Liver (tissue), 9 donors: ENCODE results near the gene RAB28. TPM values are rescaled to one million over a fixed set of nuclear protein-coding genes. Genes with fewer than 3 reads are reported as not detected.

Experiments
- DNase-seq: peaks from one replicate; pipeline ENCODE4 v3.0.0-alpha.2; 2017; ENCODE audit warnings: low spot score
- H3K27ac ChIP-seq, 2 donors: one replicate each; pipeline ENCODE4 v1.7.0; 2013; ENCODE audit warnings: inconsistent platforms in 2 of 2, low read length in 2 of 2, control low read depth in 1 of 2, low read depth in 1 of 2, mild to moderate bottlenecking in 1 of 2
- H3K27me3 ChIP-seq, 4 donors: one replicate each; pipeline versions ENCODE4 v1.6.1 to v1.7.0; 2013; ENCODE audit warnings: low read length in 3 of 4, inconsistent platforms in 1 of 4, mild to moderate bottlenecking in 1 of 4, moderate library complexity in 1 of 4; ENCODE audit not compliant: control insufficient read depth in 4 of 4, insufficient read depth in 4 of 4
- H3K36me3 ChIP-seq, 4 donors: one replicate each; pipeline versions ENCODE4 v1.6.1 to v1.7.0; 2013; ENCODE audit warnings: low read length in 3 of 4, mild to moderate bottlenecking in 3 of 4, low read depth in 1 of 4, moderate library complexity in 1 of 4; ENCODE audit not compliant: control insufficient read depth in 4 of 4, insufficient read depth in 3 of 4
- H3K4me1 ChIP-seq, 4 donors: one replicate each; pipeline versions ENCODE4 v1.6.1 to v1.7.0; 2013; ENCODE audit warnings: low read length in 3 of 4, mild to moderate bottlenecking in 3 of 4, moderate library complexity in 1 of 4; ENCODE audit not compliant: control insufficient read depth in 4 of 4, insufficient read depth in 4 of 4
- H3K4me3 ChIP-seq, 3 donors: one replicate each; pipeline versions ENCODE4 v1.6.1 to v1.7.0; 2013; ENCODE audit warnings: low read length in 3 of 3, control low read depth in 1 of 3, low read depth in 1 of 3, mild to moderate bottlenecking in 1 of 3
- H3K9ac ChIP-seq, 2 donors: one replicate each; pipeline ENCODE4 v1.7.0; 2013; ENCODE audit warnings: low read length in 2 of 2, mild to moderate bottlenecking in 2 of 2, moderate library complexity in 2 of 2, control low read depth in 1 of 2, low read depth in 1 of 2
- H3K9me3 ChIP-seq, 4 donors: one replicate each; pipeline versions ENCODE4 v1.6.1 to v1.7.0; 2013; ENCODE audit warnings: low read length in 3 of 4; ENCODE audit not compliant: control insufficient read depth in 4 of 4
- EGR1 ChIP-seq, 2 donors: IDR thresholded peaks; 2 replicates each; pipeline ENCODE4 v1.6.1; 2016 to 2018; ENCODE audit warnings: antibody characterized with exemption in 2 of 2, low read depth in 2 of 2
- FOXA1 ChIP-seq: IDR thresholded peaks from 2 replicates; pipeline ENCODE4 v1.6.1; 2016; ENCODE audit warnings: antibody characterized with exemption
- FOXA2 ChIP-seq: IDR thresholded peaks from 2 replicates; pipeline ENCODE4 v1.6.1; 2016; ENCODE audit warnings: antibody characterized with exemption
- HNF4A ChIP-seq, 2 donors: conservative IDR thresholded peaks; 2 replicates each; pipeline ENCODE4 v1.6.1; 2016; ENCODE audit warnings: antibody characterized with exemption in 2 of 2, mild to moderate bottlenecking in 2 of 2
- HNF4G ChIP-seq: IDR thresholded peaks from 2 replicates; pipeline ENCODE4 v1.6.1; 2016; ENCODE audit warnings: antibody characterized with exemption
- JUND ChIP-seq, 2 donors: IDR thresholded peaks; 2 replicates each; pipeline ENCODE4 v1.6.1; 2016; ENCODE audit warnings: antibody characterized with exemption in 2 of 2
- NR2F2 ChIP-seq: IDR thresholded peaks from 2 replicates; pipeline ENCODE4 v1.6.1; 2016; ENCODE audit warnings: antibody characterized with exemption
- RAD21 ChIP-seq, 2 donors: IDR thresholded peaks; 2 replicates each; pipeline ENCODE4 v1.6.1; 2016; ENCODE audit warnings: antibody characterized with exemption in 2 of 2, mild to moderate bottlenecking in 2 of 2
- RXRA ChIP-seq, 2 donors: IDR thresholded peaks; 2 replicates each; pipeline ENCODE4 v1.6.1; 2017 to 2018; ENCODE audit warnings: antibody characterized with exemption in 2 of 2, mild to moderate bottlenecking in 1 of 2
- SP1 ChIP-seq: IDR thresholded peaks from 2 replicates; pipeline ENCODE4 v1.6.1; 2018; ENCODE audit warnings: antibody characterized with exemption, mild to moderate bottlenecking
- TAF1 ChIP-seq: conservative IDR thresholded peaks from 2 replicates; pipeline ENCODE4 v1.6.1; 2016; ENCODE audit warnings: antibody characterized with exemption, mild to moderate bottlenecking
- YY1 ChIP-seq: IDR thresholded peaks from 2 replicates; pipeline ENCODE4 v1.6.1; 2016; ENCODE audit warnings: antibody characterized with exemption, mild to moderate bottlenecking
- WGBS: extraction: QIAGEN DNeasy Blood & Tissue Kit; methylation state at CpG from one replicate; pipeline ENCODE4 v1.1.7; 2013; 5-methylcytosine and 5-hydroxymethylcytosine counted together
- polyA plus RNA-seq, 2 donors: library from polyadenylated mRNA; stranded (reverse) in 1 of 2; unstranded in 1 of 2; fragments of 200-250 nt in 1 of 2; fragments of >200 nt in 1 of 2; fragmentation: Nextera tagmentation in 1 of 2; extraction: Ambion mirVana in 1 of 2; gene quantifications; one replicate each; pipeline versions ENCODE4 v1.2.1 to v1.2.3, GENCODE V29; 2013 to 2015
- total RNA-seq, 2 donors: library from RNA; depleted of rRNA; stranded (reverse); fragments of >200 nt; gene quantifications; one replicate each; pipeline ENCODE4 v1.2.3, GENCODE V29; 2014
- TF ChIP-seq, protein P1 (sequence below): fragments of 150-350 bp; IDR thresholded peaks from 2 replicates; pipeline ENCODE4 v1.5.1; 2017; ENCODE audit warnings: improper control_type of control experiment, low read depth, low read length; ENCODE audit not compliant: missing input control
- TF ChIP-seq, protein P2 (sequence below): IDR thresholded peaks from 2 replicates; pipeline ENCODE4 v1.6.1; 2016; ENCODE audit warnings: antibody characterized with exemption, mild to moderate bottlenecking
- TF ChIP-seq, protein P3 (sequence below): IDR thresholded peaks from 2 replicates; pipeline ENCODE4 v1.6.1; 2016; ENCODE audit warnings: antibody characterized with exemption
- TF ChIP-seq, protein P4 (sequence below): IDR thresholded peaks from 2 replicates; pipeline ENCODE4 v1.6.1; 2016; ENCODE audit warnings: antibody characterized with exemption
- TF ChIP-seq, protein P5 (sequence below): IDR thresholded peaks from 2 replicates; pipeline ENCODE4 v1.6.1; 2016; ENCODE audit warnings: antibody characterized with exemption
- donor health status: healthy.
- donor health status: healthy.
- donor health status: healthy.
- donor health status: healthy.
- donor health status: healthy.

Gene RAB28
- total and polyA plus RNA-seq, 4 donors, result 3.9 to 7.7 (median 6.8) TPM

DNA sequence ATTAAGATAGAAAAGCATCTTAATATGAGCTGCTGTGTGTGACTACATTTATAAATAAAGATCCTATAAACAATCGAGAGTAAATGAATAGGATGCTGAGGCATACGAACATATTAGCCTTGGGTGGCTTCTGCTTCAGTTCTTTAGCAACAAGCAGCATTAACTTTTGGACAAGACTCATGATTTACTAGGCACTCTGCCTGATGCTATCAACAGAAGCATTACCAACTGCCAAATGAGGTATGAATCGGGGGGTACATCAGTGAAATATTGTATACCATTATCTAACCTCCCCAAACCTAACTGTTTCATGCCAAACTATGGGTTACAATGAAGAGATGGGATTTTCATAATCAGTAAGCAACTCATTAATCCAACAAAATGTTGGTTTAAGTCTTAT is 113.1 kb downstream of the RAB28 start:
- no peak for DNase-seq
- Histone ChIP-seq H3K4me1 (no peaks in the 10 kb centered on the region), H3K9ac (no peak overlapping the region), H3K27ac (no peak overlapping the region), H3K36me3 (no peaks in the 10 kb centered on the region), H3K27me3 (no peaks in the 10 kb centered on the region), H3K4me3 (no peak overlapping the region), H3K9me3 (no peaks in the 10 kb centered on the region)
- TF ChIP-seq, protein P1, sequence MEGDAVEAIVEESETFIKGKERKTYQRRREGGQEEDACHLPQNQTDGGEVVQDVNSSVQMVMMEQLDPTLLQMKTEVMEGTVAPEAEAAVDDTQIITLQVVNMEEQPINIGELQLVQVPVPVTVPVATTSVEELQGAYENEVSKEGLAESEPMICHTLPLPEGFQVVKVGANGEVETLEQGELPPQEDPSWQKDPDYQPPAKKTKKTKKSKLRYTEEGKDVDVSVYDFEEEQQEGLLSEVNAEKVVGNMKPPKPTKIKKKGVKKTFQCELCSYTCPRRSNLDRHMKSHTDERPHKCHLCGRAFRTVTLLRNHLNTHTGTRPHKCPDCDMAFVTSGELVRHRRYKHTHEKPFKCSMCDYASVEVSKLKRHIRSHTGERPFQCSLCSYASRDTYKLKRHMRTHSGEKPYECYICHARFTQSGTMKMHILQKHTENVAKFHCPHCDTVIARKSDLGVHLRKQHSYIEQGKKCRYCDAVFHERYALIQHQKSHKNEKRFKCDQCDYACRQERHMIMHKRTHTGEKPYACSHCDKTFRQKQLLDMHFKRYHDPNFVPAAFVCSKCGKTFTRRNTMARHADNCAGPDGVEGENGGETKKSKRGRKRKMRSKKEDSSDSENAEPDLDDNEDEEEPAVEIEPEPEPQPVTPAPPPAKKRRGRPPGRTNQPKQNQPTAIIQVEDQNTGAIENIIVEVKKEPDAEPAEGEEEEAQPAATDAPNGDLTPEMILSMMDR, result no peak
- TF ChIP-seq, protein P2, sequence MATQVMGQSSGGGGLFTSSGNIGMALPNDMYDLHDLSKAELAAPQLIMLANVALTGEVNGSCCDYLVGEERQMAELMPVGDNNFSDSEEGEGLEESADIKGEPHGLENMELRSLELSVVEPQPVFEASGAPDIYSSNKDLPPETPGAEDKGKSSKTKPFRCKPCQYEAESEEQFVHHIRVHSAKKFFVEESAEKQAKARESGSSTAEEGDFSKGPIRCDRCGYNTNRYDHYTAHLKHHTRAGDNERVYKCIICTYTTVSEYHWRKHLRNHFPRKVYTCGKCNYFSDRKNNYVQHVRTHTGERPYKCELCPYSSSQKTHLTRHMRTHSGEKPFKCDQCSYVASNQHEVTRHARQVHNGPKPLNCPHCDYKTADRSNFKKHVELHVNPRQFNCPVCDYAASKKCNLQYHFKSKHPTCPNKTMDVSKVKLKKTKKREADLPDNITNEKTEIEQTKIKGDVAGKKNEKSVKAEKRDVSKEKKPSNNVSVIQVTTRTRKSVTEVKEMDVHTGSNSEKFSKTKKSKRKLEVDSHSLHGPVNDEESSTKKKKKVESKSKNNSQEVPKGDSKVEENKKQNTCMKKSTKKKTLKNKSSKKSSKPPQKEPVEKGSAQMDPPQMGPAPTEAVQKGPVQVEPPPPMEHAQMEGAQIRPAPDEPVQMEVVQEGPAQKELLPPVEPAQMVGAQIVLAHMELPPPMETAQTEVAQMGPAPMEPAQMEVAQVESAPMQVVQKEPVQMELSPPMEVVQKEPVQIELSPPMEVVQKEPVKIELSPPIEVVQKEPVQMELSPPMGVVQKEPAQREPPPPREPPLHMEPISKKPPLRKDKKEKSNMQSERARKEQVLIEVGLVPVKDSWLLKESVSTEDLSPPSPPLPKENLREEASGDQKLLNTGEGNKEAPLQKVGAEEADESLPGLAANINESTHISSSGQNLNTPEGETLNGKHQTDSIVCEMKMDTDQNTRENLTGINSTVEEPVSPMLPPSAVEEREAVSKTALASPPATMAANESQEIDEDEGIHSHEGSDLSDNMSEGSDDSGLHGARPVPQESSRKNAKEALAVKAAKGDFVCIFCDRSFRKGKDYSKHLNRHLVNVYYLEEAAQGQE, result no peak
- TF ChIP-seq TAF1, result no peak
- TF ChIP-seq JUND (IDR thresholded peaks at IDR 0.05), result no peak
- TF ChIP-seq, protein P3, sequence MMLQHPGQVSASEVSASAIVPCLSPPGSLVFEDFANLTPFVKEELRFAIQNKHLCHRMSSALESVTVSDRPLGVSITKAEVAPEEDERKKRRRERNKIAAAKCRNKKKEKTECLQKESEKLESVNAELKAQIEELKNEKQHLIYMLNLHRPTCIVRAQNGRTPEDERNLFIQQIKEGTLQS, result no peak
- TF ChIP-seq RAD21 (IDR thresholded peaks at IDR 0.05), result no peak
- TF ChIP-seq FOXA1, result no peak
- no peak for TF ChIP-seq FOXA2
- no peak for TF ChIP-seq HNF4G
- TF ChIP-seq HNF4A (conservative IDR thresholded peaks at IDR 0.05), result no peak
- no peak for TF ChIP-seq YY1
- no peak for TF ChIP-seq RXRA (IDR thresholded peaks at IDR 0.05)
- TF ChIP-seq NR2F2, result no peak
- TF ChIP-seq, protein P4, sequence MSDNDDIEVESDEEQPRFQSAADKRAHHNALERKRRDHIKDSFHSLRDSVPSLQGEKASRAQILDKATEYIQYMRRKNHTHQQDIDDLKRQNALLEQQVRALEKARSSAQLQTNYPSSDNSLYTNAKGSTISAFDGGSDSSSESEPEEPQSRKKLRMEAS, result no peak
- no peak for TF ChIP-seq SP1
- 96% methylated on average over 3 of the region's 3 CpGs for WGBS

DNA sequence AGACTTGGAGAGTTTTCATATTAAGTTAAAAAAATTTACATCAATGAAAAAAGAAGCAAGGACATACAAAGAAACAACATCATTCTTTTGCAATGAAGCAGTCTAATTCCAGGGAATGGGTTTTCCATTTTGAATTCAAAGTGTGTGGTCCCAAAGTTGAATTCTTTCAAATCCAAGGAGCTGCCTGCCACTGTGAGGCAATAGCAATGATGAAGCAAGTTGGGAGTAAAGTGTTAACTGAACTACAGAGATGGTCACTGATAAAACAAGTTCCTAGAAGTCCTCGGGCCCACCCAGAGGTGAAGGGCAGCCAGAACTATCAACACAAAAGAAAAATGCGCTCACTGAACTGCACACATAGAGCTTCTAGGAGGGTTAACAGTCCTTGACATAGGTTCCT is 115.9 kb downstream of the RAB28 start:
- no peaks in the 10 kb centered on the region for H3K27me3 ChIP-seq
- peaks cover 0 to 3% (median 0%) of the 10 kb centered on the region in 4 donors for H3K36me3 ChIP-seq
- H3K9ac ChIP-seq, result no peak overlapping the region
- DNase-seq, result no peak
- H3K4me1 ChIP-seq, result no peaks in the 10 kb centered on the region
- H3K9me3 ChIP-seq, result no peaks in the 10 kb centered on the region
- H3K4me3 ChIP-seq, result no peak overlapping the region
- H3K27ac ChIP-seq, result no peak overlapping the region
- WGBS, result 84% methylated on average over 2 of the region's 2 CpGs
- TF ChIP-seq FOXA1, result no peak
- TF ChIP-seq FOXA2, result no peak
- no peak for TF ChIP-seq HNF4A (conservative IDR thresholded peaks at IDR 0.05)
- TF ChIP-seq JUND (IDR thresholded peaks at IDR 0.05), result no peak
- no peak for TF ChIP-seq TAF1
- TF ChIP-seq, protein P2, result no peak
- no peak for TF ChIP-seq RXRA (IDR thresholded peaks at IDR 0.05)
- TF ChIP-seq, protein P1, result no peak
- TF ChIP-seq SP1, result no peak
- TF ChIP-seq YY1, result no peak
- TF ChIP-seq, protein P3, result no peak
- TF ChIP-seq HNF4G, result no peak
- TF ChIP-seq NR2F2, result no peak
- TF ChIP-seq, protein P5, sequence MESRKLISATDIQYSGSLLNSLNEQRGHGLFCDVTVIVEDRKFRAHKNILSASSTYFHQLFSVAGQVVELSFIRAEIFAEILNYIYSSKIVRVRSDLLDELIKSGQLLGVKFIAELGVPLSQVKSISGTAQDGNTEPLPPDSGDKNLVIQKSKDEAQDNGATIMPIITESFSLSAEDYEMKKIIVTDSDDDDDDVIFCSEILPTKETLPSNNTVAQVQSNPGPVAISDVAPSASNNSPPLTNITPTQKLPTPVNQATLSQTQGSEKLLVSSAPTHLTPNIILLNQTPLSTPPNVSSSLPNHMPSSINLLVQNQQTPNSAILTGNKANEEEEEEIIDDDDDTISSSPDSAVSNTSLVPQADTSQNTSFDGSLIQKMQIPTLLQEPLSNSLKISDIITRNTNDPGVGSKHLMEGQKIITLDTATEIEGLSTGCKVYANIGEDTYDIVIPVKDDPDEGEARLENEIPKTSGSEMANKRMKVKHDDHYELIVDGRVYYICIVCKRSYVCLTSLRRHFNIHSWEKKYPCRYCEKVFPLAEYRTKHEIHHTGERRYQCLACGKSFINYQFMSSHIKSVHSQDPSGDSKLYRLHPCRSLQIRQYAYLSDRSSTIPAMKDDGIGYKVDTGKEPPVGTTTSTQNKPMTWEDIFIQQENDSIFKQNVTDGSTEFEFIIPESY, result no peak
- TF ChIP-seq EGR1 (IDR thresholded peaks at IDR 0.05; ENCODE audit: low read depth in 2 of 2), result no peak
